Activated CD4-positive, alpha-beta T cell treated with anti-CD3 and anti-CD28 coated beads, Interleukin-2, amount 50 U/mL, for 48 hours (primary cell): ENCODE data around the gene KYAT1.

Experiments
- DNase-seq, 2 experiments: peaks; one replicate each; pipeline ENCODE4 v3.0.0-alpha.2; 2020

Gene KYAT1

GRCh38 chr9:128835246-128836210, 46.2 kb downstream of the KYAT1 start:
- DNase-seq: no peak

- no peak for DNase-seq
Measured at GRCh38 chr9:128833696-128834095, 48.1 kb downstream of the KYAT1 start.

- DNase-seq: peak; percentile 94 to 96
Measured at GRCh38 chr9:128829477-128830251, 52.1 kb downstream of the KYAT1 start, which contains the start of gene SPOUT1. SPOUT1 (minus strand) TSS chr9:128829794; CDS start chr9:128829780, 14 bp downstream.

- no peak for DNase-seq
Measured at GRCh38 chr9:128828719-128829452, 52.9 kb downstream of the KYAT1 start.

- no peak for DNase-seq
Measured at GRCh38 chr9:128828267-128828666, 53.5 kb downstream of the KYAT1 start.

GRCh38 chr9:128825923-128826700, 55.6 kb downstream of the KYAT1 start:
- no peak for DNase-seq

GRCh38 chr9:128824911-128825310, 56.8 kb downstream of the KYAT1 start:
- DNase-seq: no peak

GRCh38 chr9:128823903-128824406, 57.8 kb downstream of the KYAT1 start:
- DNase-seq: no peak

GRCh38 chr9:128823362-128823902, 58.3 kb downstream of the KYAT1 start:
- no peak for DNase-seq

GRCh38 chr9:128822407-128823042, 59.2 kb downstream of the KYAT1 start:
- DNase-seq: no peak

- DNase-seq: no peak
Measured at GRCh38 chr9:128821584-128822406, 60.0 kb downstream of the KYAT1 start.

- no peak for DNase-seq
Measured at GRCh38 chr9:128820665-128821583, 60.8 kb downstream of the KYAT1 start.

GRCh38 chr9:128819716-128820664, 61.8 kb downstream of the KYAT1 start:
- peak in 1 of 2 experiments; percentile 20 for DNase-seq

GRCh38 chr9:128818839-128819715, 62.7 kb downstream of the KYAT1 start:
- DNase-seq: peak; percentile 51 to 59

GRCh38 chr9:128818099-128818838, 63.5 kb downstream of the KYAT1 start, which contains the start of gene ENDOG:
ENDOG (plus strand) TSS chr9:128818500; CDS start chr9:128818685, 185 bp downstream.
- peak; percentile 99 for DNase-seq

GRCh38 chr9:128810873-128811272, 70.9 kb downstream of the KYAT1 start:
- DNase-seq: no peak
